HG03175 (cell line): ENCODE data around the gene ANKRD11.

Experiments used
- ATAC-seq: cut with Tn5 transposase; IDR thresholded peaks from one replicate; pipeline ENCODE4 v1.9.1; 2021; ENCODE audit warnings: mild to moderate bottlenecking, moderate library complexity; ENCODE audit not compliant: unreplicated experiment

The ANKRD11 gene

DNA sequence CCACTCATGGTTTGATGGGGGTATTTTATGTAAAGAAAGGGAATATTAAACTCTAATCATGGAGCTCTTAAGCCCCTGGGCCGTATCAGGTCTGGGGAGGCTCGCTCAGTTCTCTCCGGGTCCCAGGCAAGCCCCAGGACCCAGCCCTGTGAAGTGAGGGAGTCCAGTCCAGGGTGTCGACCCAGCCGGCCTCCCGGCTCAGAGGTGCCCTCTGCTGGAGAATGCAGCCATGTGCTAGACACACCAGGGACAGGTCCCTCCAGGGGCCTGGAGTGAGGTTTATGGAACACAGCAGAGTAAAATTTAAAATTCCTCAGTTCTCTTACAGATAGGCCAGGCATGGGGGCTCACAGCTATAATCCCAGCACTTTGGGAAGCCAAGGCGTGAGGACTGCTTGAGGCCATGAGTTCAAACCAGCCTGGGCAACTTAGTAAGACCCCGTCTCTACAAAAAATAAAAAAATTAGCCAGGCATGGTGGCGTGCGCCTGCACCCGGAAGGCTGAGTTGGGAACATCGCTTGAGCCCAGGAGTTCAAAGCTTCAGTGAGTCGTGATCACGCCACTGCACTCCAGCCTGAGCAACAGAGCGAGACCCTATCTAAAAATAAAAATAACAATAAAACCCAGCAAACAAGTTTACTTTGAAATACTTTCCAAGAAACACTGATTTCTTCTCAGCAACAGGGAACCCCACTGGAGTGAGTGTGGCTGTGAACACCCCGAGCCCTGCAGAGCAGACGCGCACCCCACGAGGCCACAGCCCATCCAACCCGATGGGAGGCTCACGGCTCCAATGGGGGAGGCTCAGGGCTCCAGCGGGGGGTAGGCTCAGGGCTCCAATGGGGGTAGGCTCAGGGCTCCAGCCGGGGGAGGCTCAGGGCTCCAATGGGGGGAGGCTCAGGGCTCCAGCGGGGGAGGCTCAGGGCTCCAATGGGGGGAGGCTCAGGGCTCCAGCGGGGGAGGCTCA lies 200.6 kb downstream of the ANKRD11 start:
- ATAC-seq = no peak

DNA sequence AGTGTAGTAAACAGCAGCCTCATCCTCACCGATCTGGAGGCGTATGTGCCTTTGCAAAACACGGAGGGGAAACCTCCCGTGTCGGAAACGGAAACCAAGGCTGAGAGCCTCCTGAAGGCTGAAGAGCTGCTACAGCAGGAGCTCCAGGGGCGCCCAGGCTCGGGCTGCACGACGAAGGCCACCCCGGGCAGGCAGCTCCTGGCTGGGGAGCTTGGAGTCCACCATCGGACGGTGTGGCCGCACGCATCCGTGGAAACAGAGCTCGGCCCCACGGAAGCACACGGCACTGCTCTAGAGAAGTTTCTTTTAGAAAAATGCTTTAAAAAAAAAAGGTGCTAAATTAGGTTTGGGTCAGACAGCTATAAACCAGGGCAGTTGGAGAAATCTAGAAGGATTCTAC lies 201.4 kb downstream of the ANKRD11 start:
- ATAC-seq = no peak

DNA sequence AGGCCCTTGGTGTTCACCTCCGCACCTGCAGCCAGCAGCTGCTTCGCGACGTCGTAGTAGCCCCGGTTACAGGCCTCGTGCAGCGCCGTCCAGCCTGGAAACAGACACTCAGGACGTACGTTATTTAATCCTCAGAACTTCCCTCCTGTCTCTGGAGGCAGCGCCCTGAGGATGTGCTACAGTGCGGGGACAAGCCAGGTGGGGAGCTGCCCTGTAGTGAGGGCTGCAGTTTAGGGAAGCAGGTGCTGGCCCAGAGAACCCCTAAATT lies 201.8 kb downstream of the ANKRD11 start:
- ATAC-seq = no peak

DNA sequence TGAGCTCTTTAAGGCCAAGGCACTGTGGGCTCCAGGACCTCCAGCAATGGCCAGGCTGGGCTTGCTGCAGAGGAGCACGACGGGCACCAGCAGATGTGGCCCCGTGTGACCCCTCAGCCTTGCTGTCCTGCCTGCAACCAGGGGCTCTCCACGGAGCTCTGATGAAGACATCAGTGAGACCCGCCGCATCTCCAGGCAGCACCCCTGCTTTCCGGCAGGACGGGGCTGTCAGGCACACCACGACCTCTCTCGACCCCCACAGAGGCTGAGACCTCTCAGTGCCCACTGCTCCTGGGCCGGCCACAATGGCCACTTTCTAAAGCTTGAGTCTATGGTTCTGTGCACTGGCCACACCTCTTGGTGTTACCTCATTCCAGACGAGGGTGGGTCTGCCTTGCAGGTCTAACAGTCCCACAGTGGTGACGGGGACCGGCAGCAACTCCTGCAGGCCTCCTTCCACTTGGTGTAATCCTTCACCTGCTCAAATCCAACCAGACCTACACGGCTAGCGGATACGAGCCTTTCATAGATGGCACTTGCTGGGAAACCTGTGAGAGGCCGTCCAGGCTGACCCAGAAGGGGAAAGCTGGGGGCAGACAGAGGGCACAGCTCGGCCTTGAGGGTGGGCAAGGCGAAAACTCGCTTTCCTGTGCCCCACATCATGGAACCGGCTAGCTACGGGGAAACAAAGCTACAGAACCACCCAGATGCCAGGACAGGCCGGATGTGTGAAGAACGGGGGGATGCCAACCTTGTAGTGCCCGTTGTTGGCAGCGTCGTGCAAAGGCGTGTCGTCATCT lies 202.4 kb downstream of the ANKRD11 start:
- no peak for ATAC-seq

DNA sequence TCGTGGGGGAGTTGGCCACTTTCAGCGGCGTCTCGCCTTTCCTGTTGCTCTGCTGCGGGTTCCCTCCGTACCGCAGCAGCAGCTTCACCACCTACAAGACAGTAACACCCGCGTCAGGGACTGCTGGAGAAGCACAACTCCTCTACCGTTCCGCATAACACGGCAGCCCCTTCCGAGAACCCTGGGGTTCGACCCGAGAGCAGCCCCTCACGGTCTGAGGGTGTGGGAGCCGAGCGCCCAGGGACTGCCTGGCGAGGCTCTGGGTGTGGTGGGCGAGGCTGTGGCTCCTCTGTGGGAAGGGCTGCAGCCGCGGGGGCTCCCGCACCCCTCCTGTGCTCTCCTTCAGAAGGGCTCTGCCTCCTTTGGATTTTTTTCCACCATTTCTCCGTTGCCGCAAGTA lies 204.3 kb downstream of the ANKRD11 start:
- no peak for ATAC-seq

DNA sequence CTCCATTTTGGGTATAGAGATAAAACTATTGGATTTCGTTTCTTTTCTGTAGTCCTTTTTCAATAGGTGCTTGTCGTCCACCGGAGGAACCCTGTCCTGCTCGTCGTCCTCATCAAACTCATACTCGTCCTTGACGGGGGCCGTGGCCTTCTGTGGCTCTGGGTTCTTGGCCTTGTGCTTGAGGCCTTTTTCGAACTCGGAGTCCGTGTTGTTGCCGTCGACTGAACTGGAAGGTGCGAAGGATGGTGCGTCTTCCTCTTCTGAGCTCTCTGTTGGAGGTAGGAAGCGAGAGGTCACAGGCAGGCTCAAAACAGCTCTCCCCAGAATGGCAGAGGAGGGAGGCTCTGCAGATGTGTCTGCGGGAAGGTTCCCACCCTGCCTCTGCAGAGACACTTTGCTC lies 205.0 kb downstream of the ANKRD11 start:
- ATAC-seq = no peak

DNA sequence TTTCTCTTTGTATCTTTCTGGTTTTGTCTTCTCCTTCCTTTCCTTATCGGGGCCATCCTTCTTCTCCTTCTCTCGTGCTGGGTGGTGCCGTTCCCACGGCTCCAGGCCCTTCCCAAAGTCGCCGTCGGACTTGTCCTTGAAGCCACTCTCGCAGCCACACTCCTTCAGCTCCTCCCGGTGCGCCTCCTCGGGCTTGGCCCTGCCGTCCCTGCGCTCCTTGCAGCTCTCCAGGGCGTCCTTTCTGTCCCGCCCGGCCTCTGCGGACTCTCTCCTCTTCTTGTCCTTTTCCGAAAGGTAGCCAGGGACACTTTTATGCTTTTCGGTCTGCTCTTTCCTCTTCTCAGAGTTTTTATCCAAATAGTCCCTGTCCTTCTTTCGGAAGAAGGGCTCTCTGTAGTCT lies 206.9 kb downstream of the ANKRD11 start:
- no peak for ATAC-seq

DNA sequence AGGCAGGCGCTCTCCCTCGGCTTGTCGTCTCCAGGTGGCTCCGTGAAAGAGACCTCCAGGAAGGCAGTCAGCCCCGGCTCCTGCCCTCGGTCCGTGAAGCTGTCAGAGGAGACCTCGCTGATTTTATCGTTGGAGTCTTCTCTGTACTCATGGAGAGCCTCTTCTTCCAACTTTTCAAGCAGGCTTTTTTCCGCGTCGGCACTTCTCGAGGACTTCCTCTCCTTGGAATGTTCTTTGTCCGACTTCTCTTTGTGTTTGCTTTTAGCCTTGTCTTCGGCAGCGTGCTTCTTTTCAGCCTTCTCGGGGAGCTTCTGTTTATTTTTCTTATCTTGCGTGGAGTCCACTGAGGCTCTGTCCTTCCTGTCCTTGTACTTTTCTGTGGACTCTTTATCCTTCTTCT lies 207.8 kb downstream of the ANKRD11 start:
- no peak for ATAC-seq

DNA sequence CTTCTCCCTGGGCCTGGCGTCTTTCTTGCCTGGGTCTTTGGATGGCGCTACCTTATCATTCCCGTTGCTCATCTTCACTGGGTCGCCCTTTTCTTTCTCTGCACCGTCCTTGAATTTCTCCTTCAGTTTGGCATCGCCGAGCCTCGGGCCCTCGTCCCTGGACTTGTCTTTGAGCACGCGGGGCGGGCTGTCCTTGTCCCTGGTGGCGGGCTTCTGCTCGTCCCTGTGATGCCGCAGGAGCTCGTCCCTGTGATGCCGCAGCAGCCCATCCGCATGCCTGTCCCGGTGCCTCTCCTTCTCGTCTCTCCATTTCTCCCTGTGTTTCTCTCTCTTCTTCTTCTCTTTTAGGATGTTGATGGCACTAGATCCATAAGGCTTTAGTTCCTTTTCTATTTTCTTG lies 208.5 kb downstream of the ANKRD11 start:
- ATAC-seq = no peak

DNA sequence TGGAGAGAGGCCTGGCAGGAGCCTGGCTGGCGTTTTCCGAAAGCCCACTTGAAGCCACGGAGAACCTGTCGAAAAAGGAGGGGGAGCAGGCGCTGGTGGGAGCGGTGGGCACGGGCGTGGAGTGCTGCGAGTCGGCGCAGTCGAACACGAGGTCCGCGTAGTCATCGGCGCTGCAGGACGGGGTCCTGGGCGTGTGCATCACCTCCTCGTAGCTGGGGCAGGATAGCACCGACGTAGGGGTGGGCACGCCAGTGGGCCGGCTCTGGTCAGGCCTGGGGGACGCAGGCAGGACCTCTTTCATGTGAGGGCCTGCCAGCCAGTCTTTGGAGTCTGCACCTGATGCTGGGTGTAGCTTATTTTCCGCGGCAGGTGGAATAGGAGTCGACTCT lies 209.2 kb downstream of the ANKRD11 start:
- no peak for ATAC-seq

DNA sequence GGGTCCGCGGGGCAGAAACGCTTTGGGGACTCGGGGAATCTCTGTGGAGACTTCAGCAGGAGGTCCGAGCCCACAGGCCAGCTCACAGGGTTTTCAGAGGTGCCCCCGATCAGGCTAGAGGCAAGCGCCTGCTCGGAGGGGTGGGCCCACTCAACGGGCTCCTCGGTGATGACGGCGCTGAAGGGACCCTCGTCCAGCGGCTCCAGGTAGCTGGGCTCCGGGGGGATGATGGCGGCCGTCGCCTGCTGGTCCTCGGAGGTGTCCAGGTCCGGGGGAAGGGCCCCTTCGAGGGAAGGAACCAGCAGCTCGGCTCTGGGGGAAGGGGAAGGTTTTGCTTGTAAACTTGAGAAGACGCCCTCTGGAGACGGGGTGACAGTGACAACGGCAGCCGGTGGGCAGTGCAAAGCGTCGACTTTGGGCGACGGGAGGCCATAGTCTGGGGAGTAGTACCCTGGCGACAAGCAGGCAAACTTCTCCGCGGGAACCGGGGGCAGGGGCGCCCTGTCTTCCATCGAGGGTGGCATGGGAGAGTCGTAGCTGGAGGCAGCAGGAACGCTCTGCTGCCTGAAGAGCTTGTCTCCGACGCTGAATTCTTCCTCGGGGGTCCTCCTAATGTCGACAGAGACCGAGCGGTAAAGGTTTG lies 209.7 kb downstream of the ANKRD11 start:
- ATAC-seq = no peak

DNA sequence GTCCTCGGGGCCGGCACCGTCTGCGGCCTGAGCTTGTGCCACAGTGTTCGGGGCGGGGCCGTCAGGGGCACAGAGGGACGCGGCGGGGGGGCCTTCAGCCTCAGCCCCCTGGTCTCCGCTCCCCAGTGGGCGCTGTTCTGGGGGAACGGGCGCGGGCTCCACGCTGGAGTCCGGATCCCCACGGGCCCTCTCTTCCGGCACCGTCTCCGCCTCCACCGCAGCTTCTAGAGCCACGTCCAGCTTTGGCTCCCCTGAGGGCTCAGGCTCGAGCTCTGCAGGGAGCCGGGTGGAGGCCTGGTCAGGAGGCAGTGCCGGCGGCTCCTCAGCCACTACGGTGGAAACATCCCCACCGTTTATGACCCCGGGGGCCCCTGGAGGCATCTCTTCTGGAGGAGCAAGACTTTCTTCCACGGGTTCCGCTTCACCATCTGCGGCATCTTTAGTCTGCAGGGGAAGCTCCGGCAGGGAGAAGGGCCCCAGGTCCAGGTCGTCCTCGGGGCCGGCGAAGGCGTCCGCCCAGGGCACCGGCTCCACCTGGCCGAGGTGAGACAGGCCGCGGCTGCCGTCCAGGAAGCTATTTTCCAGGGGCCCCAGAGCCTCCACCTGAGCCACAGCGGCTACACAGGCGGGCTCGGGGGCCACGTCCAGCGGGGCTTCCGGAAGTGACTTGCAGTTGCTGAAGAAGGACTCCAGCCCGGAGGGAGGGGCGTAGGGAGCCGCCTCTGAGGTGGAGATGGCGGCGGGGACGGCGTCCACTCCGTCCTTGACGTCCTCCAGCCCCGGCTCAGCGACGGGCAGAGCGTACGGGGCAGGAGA lies 210.5 kb downstream of the ANKRD11 start:
- no peak for ATAC-seq

DNA sequence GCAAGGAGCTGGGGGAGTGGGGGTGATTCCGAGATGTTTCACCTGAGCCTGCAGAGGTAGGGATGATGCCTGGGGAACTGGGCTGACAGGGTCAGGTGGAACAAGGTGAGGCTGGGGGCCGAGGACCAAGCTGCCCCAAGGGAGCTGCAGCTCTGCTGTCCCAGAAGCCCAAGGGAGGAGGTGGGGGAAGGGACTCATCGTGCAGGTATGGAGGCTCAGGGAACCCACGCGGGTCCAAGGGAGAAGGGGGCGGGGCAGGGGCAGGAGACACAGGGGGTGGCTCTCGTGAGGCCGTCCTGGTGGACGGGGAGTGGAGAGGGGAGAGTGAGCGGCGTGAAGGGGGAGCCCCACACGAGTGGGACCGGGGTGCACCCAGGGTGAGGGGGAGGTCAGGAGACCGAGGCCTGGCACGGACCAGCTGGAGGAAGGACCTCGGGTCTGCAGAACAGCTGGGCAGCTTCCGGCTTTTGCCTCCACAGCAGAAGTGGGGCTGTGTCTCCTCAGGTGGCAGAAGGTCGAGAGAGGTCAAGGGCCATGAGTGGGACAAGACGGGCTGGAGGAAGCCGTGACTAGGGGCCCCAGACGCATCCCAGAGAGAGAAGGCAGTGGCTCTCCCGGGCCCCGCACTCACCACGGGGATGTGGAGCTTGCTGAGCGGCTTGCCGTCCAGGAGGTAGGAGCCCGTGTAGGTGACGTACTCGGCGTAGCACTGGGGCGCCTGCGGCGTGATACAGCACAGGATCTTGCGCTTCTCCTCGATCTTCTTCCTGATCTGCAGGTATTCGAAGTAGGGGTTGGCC lies 211.7 kb downstream of the ANKRD11 start:
- ATAC-seq = no peak

DNA sequence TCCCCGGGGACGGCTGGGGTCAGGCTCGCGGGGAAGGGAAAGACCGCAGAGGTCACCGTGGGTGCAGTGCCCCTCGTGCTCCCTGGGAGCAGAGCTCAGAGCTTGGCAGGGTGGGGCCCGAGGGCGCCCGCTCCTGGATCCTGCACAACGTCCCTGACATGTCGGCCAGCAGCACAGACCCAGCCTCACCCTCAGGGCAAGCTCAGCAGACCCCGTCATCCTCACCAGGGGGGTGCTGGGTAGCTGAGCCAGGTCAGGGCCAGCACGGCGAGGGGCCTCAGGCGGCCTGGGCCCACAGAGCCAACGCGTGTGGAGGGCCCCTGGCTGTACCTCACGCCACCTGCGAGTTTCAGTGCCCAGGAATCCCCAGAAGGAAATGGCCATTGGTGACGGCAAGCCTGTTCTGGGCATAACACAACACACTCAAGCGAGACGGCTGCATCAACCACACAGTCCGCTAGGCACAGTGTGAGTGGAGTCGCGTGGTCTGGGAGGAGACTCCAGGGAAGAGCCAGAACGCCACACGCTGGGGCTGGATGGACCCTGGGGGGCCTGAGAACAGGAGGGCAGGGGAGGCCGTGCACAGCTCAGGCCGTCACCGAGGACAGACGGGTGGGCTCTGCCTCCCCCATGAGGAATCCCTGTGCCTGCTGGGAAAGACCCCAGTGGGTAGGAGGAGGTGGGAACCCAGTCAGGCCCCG lies 212.6 kb downstream of the ANKRD11 start:
- no peak for ATAC-seq

DNA sequence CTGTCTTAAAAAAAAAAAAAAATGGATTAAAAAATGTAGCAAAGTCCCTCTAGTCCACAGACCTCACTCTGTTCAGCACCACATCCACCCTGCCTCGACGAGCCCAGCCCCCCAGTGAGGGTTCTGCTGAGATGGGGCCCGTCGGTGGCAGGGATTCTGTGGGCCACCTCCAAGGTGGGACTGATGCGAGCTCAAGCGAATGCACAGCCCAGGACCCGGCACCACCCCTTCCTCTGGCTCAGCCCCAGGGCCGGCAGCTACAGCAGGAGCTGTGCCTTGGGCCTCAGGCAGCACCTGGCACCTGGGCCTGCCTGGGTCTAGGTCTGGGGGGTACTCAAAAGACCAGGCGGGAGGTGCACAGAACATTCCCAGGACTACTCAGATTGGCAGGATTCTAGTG lies 213.3 kb downstream of the ANKRD11 start:
- ATAC-seq = no peak

DNA sequence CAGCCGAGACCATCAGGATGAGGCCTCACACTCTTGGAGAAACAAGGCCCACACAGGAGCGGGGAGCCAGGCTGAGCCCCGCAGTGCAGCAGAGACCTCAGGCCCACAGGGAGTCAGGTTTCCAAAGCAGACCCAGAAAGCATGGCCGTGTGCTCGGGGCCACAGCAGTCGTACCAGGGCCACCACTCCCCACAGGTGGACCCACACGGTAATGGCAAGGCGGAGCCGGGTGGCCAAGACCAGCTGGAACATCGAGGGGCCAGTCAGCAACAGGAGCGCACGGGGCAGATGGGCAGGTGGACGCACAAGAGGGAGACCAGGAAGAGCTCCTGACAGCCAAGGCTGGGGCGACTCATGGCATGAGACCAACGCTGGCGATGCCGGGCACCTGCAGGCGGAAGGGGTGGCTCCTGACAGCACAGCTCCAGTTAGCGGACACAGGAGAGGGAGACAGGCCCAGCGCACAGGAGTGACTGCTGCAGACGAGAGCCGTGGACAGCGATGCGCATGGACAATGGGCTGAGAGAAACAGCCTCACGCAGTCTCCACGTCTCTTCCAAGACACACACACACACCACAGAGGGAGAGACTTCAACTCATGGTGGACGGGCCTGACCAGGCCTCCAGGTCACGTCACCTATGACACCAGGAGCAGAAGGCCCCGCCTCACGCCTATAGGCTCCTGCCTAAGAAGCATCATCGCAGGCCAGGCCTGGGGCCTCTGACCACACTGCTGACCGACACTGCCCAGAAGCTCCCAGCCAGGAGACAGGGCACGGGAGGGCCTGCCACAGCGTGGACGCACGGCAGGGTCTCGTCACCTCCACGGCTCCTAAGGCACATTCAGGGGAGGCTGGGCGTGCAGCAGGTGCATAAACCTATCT lies 214.3 kb downstream of the ANKRD11 start:
- ATAC-seq = no peak

DNA sequence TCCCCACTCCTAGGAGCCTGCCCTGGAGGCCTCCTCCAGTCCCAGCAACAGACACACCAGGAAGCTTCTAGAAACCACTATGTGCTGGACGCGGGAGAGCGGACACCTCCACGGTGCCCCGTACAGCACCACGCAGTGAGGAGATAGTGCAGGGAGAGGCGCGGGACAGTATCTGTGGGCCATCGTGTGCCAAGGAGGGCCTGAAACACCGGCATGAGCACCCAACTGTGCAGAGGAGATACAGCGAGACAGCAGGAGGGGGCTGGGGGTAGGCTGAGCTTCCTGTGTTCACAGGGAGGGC lies 215.1 kb downstream of the ANKRD11 start:
- ATAC-seq = no peak

DNA sequence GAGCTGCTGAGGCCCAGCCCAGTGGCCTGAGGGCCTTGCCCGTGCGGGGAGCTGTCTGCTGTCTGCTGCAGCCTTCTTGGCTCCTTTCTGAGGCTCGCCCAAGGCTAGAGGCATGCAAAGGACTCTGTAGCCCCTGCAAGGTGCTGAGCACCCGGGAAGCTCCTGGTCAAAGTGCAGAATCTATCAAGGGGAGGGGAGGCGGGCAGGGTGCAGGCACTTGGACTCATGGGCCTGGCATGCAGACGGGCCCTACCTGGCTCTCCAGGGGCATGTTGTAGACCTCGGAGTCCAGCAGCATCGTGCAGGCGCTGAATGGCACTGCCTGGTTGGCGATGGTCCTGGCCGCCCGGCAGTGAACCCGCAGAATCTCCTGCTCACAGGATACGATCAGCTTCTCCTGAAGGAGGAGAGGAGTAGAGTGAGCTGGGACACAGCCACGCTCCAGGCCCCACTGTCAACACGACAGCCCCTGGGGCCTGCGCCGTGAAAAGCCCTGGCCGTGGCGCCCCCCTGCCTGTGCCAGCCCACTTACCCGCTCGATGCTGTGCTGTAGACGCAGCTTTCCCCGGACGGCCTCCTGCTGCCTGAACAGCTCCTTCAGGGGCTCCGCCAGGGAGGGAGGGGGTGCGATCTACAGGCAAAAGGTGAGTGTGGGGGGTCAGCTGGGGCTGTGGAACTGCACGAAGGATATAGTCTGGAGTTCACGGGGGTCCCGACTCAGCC lies 215.6 kb downstream of the ANKRD11 start:
- no peak for ATAC-seq
